Measurements from ENCODE around the gene ARFRP1. TPM values are rescaled to one million over a fixed set of nuclear protein-coding genes. Genes with fewer than 3 reads are reported as not detected.
"Not testable (repeated sequence)": the region's sequence is repeated elsewhere in the genome, so short reads cannot be mapped to it uniquely, and the experiment has no call there.

The ARFRP1 gene
- total and polyA plus RNA-seq, 10 donors, result 36.7 to 118 (median 67.3) TPM

GRCh38 chr20:63661959-63662812 is 45.6 kb downstream of the ARFRP1 start:
- 89 to 96% (median 94%) methylated on average over 26 to 33 of the region's 33 CpGs for WGBS, 5 donors
- Histone ChIP-seq H3K4me1 (peaks cover 9 to 34% (median 26%) of the 10 kb centered on the region in 6 donors), H3K4me3 (no peak overlapping the region), H3K27me3 (replicated peaks in 1 of 7) (no peaks in the 10 kb centered on the region), H3K27ac (no peak overlapping the region), H3K9me3 (no peaks in the 10 kb centered on the region), H3K36me3 (peaks cover 0 to 71% (median 43%) of the 10 kb centered on the region in 6 donors)
- intact Hi-C loops (cut with DNase I; ENCODE audit: low total_unique reads), result no loop called here
- DNase-seq, result no peak
- TF ChIP-seq POLR2AphosphoS5 (IDR thresholded peaks at IDR 0.05) (no peak), CTCF (IDR thresholded peaks at IDR 0.05 in 8 of 11, conservative IDR thresholded peaks at IDR 0.05 in 3 of 11) (no peak)

- H3K27ac ChIP-seq, result no peak overlapping the region
- WGBS, 5 donors, result 87 to 97% (median 95%) methylated on average over 12 to 22 of the region's 22 CpGs
- H3K9me3 ChIP-seq, result no peaks in the 10 kb centered on the region
- DNase-seq, result no peak
- H3K27me3 ChIP-seq (replicated peaks in 1 of 7), result no peaks in the 10 kb centered on the region
- no peak for TF ChIP-seq CTCF (IDR thresholded peaks at IDR 0.05 in 8 of 11, conservative IDR thresholded peaks at IDR 0.05 in 3 of 11)
- TF ChIP-seq POLR2A (IDR thresholded peaks at IDR 0.05), result no peak
- no peak for TF ChIP-seq POLR2AphosphoS5 (IDR thresholded peaks at IDR 0.05)
- H3K4me1 ChIP-seq, result peaks cover 9 to 38% (median 27%) of the 10 kb centered on the region in 6 donors
- intact Hi-C loops (cut with DNase I; ENCODE audit: low total_unique reads), result no loop called here
- peaks cover 0 to 62% (median 37%) of the 10 kb centered on the region in 6 donors for H3K36me3 ChIP-seq
- no peak overlapping the region for H3K4me3 ChIP-seq
Measured at GRCh38 chr20:63661108-63661507, 46.7 kb downstream of the ARFRP1 start.

GRCh38 chr20:63660622-63661021 is 47.2 kb downstream of the ARFRP1 start:
- peaks cover 9 to 38% (median 27%) of the 10 kb centered on the region in 6 donors for H3K4me1 ChIP-seq
- H3K27ac ChIP-seq, result no peak overlapping the region
- H3K36me3 ChIP-seq, result peaks cover 0 to 57% (median 33%) of the 10 kb centered on the region in 6 donors
- H3K9me3 ChIP-seq, result no peaks in the 10 kb centered on the region
- DNase-seq, result no peak
- intact Hi-C loops (cut with DNase I; ENCODE audit: low total_unique reads), result no loop called here
- H3K4me3 ChIP-seq, result no peak overlapping the region
- no peaks in the 10 kb centered on the region for H3K27me3 ChIP-seq (replicated peaks in 1 of 7)
- no peak for TF ChIP-seq POLR2AphosphoS5 (IDR thresholded peaks at IDR 0.05)
- TF ChIP-seq CTCF (IDR thresholded peaks at IDR 0.05 in 8 of 11, conservative IDR thresholded peaks at IDR 0.05 in 3 of 11), result no peak
- TF ChIP-seq POLR2A (IDR thresholded peaks at IDR 0.05), result no peak
- WGBS, 5 donors, result 87 to 89% (median 88%) methylated on average over 8 of the region's 8 CpGs

- Histone ChIP-seq H3K36me3 (peaks cover 0 to 52% (median 33%) of the 10 kb centered on the region in 6 donors), H3K4me1 (peaks cover 9 to 40% (median 27%) of the 10 kb centered on the region in 6 donors)
- WGBS, 5 donors, result 84 to 96% (median 91%) methylated on average over 10 of the region's 10 CpGs
- intact Hi-C loops (cut with DNase I; ENCODE audit: low total_unique reads); H3K27me3 ChIP-seq (replicated peaks in 1 of 7); H3K4me3 ChIP-seq; DNase-seq; H3K27ac ChIP-seq; H3K9me3 ChIP-seq: not testable (repeated sequence)
Measured at GRCh38 chr20:63660174-63660573, 47.6 kb downstream of the ARFRP1 start.

Data from spleen (tissue), 11 donors.